IMR-90 (cell line): Measurements from ENCODE around the gene ORM1. TPM values are rescaled to one million over a fixed set of nuclear protein-coding genes. Genes with fewer than 3 reads are reported as not detected.

Source experiments
- ATAC-seq: fragments of 200-7000 bp; cut with Tn5 transposase; 2 replicates; pipeline ENCODE4 v1.9.1; 2020; ENCODE audit warnings: low read depth, mild to moderate bottlenecking, moderate library complexity
- BruUV-seq: library from RNA; stranded (reverse); fragments of 400-500 nt; replicated peaks from 2 replicates; lab custom pipeline; 2021; lab: Mats Ljungman, UMichigan
- CTCF ChIA-PET: fragments of 300-600 bp; formaldehyde crosslinking; extraction: SDS; loops from one replicate; lab custom pipeline; 2021; ENCODE audit warnings: antibody characterized with exemption; lab: Yijun Ruan, JAX
- POLR2A ChIA-PET: fragments of 300-600 bp; sonication (Branson Sonifier 250); formaldehyde crosslinking; loops from one replicate; lab custom pipeline; 2022; ENCODE audit warnings: antibody characterized with exemption; ENCODE audit not compliant: unreplicated experiment; lab: Charles Lee
- DNase-seq: peaks from one replicate; pipeline ENCODE4 v3.0.0; 2013
- H2AFZ ChIP-seq: replicated peaks from 2 replicates; pipeline ENCODE3; 2013; ENCODE audit warnings: low read length, mild to moderate bottlenecking; ENCODE audit not compliant: poor library complexity
- H2AK5ac ChIP-seq: 2 replicates; pipeline ENCODE4 v1.6.1; 2013; ENCODE audit warnings: low read depth, low read length, inconsistent platforms
- H2AK9ac ChIP-seq: replicated peaks from 2 replicates; pipeline ENCODE3; 2013; ENCODE audit warnings: mild to moderate bottlenecking, low read depth, low read length, moderate library complexity; ENCODE audit not compliant: poor library complexity
- H2BK120ac ChIP-seq: 2 replicates; pipeline ENCODE4 v1.6.1; 2013; ENCODE audit warnings: low read depth, low read length, inconsistent platforms
- H2BK15ac ChIP-seq: 3 replicates; pipeline ENCODE4 v1.6.1; 2013; ENCODE audit warnings: low read depth, low read length, inconsistent platforms
- H2BK20ac ChIP-seq: 2 replicates; pipeline ENCODE4 v1.6.1; 2013; ENCODE audit warnings: low read depth, mild to moderate bottlenecking, inconsistent platforms, low read length, moderate library complexity
- H2BK5ac ChIP-seq: 2 replicates; pipeline ENCODE4 v1.6.1; 2013; ENCODE audit warnings: mild to moderate bottlenecking, low read depth, low read length, inconsistent platforms; ENCODE audit not compliant: poor library complexity, severe bottlenecking
- H3K14ac ChIP-seq: replicated peaks from 2 replicates; pipeline ENCODE4 v1.6.1; 2013; ENCODE audit warnings: low read depth, low read length, inconsistent platforms
- H3K18ac ChIP-seq: 2 replicates; pipeline ENCODE4 v1.6.1; 2013; ENCODE audit warnings: low read depth, low read length, control low read depth
- H3K23ac ChIP-seq: 2 replicates; pipeline ENCODE4 v1.6.1; 2013; ENCODE audit warnings: low read depth, low read length, inconsistent platforms
- H3K27ac ChIP-seq: 2 replicates; pipeline ENCODE4 v1.5.1; 2013; ENCODE audit warnings: mild to moderate bottlenecking, control low read depth, low read length; ENCODE audit not compliant: insufficient read depth
- H3K27me3 ChIP-seq: 2 replicates; pipeline ENCODE4 v1.6.1; 2013; ENCODE audit warnings: low read length; ENCODE audit not compliant: control insufficient read depth, insufficient read depth
- H3K36me3 ChIP-seq: 2 replicates; pipeline ENCODE4 v1.6.1; 2013; ENCODE audit warnings: low read length, mixed read lengths; ENCODE audit not compliant: control insufficient read depth, insufficient read depth
- H3K4ac ChIP-seq: 2 replicates; pipeline ENCODE4 v1.6.1; 2013; ENCODE audit warnings: low read depth, low read length, inconsistent platforms
- H3K4me1 ChIP-seq: 2 replicates; pipeline ENCODE4 v1.6.1; 2013; ENCODE audit warnings: low read length, mixed read lengths; ENCODE audit not compliant: control insufficient read depth, insufficient read depth
- H3K4me2 ChIP-seq: 2 replicates; pipeline ENCODE4 v1.6.1; 2013; ENCODE audit warnings: low read depth, mild to moderate bottlenecking, control low read depth, low read length, moderate library complexity
- H3K4me3 ChIP-seq: 2 replicates; pipeline ENCODE4 v1.5.1; 2013; ENCODE audit warnings: low read depth, mild to moderate bottlenecking, control low read depth, low read length, moderate library complexity; ENCODE audit not compliant: insufficient read depth
- H3K56ac ChIP-seq: 2 replicates; pipeline ENCODE4 v1.6.1; 2013; ENCODE audit warnings: low read length, inconsistent platforms; ENCODE audit not compliant: insufficient read depth; ENCODE audit errors: extremely low read depth
- H3K79me1 ChIP-seq, 2 experiments: 2 replicates each; pipeline ENCODE4 v1.6.1; 2013; ENCODE audit warnings: low read length in 2 of 2, inconsistent platforms in 1 of 2, low read depth in 1 of 2
- H3K9ac ChIP-seq: 2 replicates; pipeline ENCODE4 v1.6.1; 2013; ENCODE audit warnings: low read depth, low read length, control low read depth
- H3K9me1 ChIP-seq: 2 replicates; pipeline ENCODE4 v1.6.1; 2013; ENCODE audit warnings: low read length, inconsistent platforms; ENCODE audit not compliant: insufficient read depth
- H3K9me3 ChIP-seq: 2 replicates; pipeline ENCODE4 v1.6.1; 2013; ENCODE audit warnings: low read length; ENCODE audit not compliant: control insufficient read depth, insufficient read depth
- H4K20me1 ChIP-seq: 2 replicates; pipeline ENCODE4 v1.6.1; 2013; ENCODE audit warnings: low read length, inconsistent platforms; ENCODE audit not compliant: insufficient read depth
- H4K5ac ChIP-seq: 2 replicates; pipeline ENCODE4 v1.6.1; 2013; ENCODE audit warnings: mild to moderate bottlenecking, low read depth, low read length, control low read depth
- H4K8ac ChIP-seq, 2 experiments: 2 replicates each; pipeline ENCODE4 v1.6.1; 2013; ENCODE audit warnings: low read depth in 2 of 2, low read length in 2 of 2, control low read depth in 1 of 2, inconsistent platforms in 1 of 2
- H4K91ac ChIP-seq: 2 replicates; pipeline ENCODE4 v1.6.1; 2013; ENCODE audit warnings: low read depth, low read length, inconsistent platforms; ENCODE audit not compliant: insufficient read depth
- BHLHE40 ChIP-seq: fragments of 150-350 bp; IDR thresholded peaks from 2 replicates; pipeline ENCODE4 v1.6.1; 2016; ENCODE audit warnings: mild to moderate bottlenecking, low read depth, low read length
- CEBPB ChIP-seq: IDR thresholded peaks from 2 replicates; pipeline ENCODE4 v1.6.1; 2012; ENCODE audit warnings: low read depth, low read length, improper control_type of control experiment
- CHD1 ChIP-seq: IDR thresholded peaks from 2 replicates; pipeline ENCODE4 v1.6.1; 2012; ENCODE audit warnings: low read depth, low read length, improper control_type of control experiment
- ELK1 ChIP-seq: fragments of 150-350 bp; IDR thresholded peaks from 2 replicates; pipeline ENCODE4 v1.6.1; 2016; ENCODE audit warnings: low read depth, mild to moderate bottlenecking, low read length, moderate library complexity, borderline replicate concordance
- FOS ChIP-seq: fragments of 150-350 bp; IDR thresholded peaks from 2 replicates; pipeline ENCODE4 v1.6.1; 2016; ENCODE audit warnings: low read depth, low read length
- MAFK ChIP-seq: IDR thresholded peaks from 2 replicates; pipeline ENCODE4 v1.6.1; 2012; ENCODE audit warnings: low read depth, low read length, improper control_type of control experiment
- MAZ ChIP-seq: IDR thresholded peaks from 2 replicates; pipeline ENCODE4 v1.6.1; 2012; ENCODE audit warnings: low read depth, mild to moderate bottlenecking, low read length, improper control_type of control experiment, moderate library complexity, borderline replicate concordance
- MXI1 ChIP-seq: IDR thresholded peaks from 2 replicates; pipeline ENCODE4 v1.6.1; 2012; ENCODE audit warnings: low read depth, mild to moderate bottlenecking, low read length, moderate library complexity, borderline replicate concordance
- NFE2L2 ChIP-seq: fragments of 150-350 bp; IDR thresholded peaks from 2 replicates; pipeline ENCODE4 v1.6.1; 2016; ENCODE audit warnings: low read depth, mild to moderate bottlenecking, low read length
- POLR2A ChIP-seq: IDR thresholded peaks from 2 replicates; pipeline ENCODE4 v1.6.1; 2012; ENCODE audit warnings: mild to moderate bottlenecking, low read depth, low read length
- RAD21 ChIP-seq: IDR thresholded peaks from 2 replicates; pipeline ENCODE4 v1.6.1; 2012; ENCODE audit warnings: low read length, improper control_type of control experiment
- RCOR1 ChIP-seq: IDR thresholded peaks from 2 replicates; pipeline ENCODE4 v1.6.1; 2012; ENCODE audit warnings: mild to moderate bottlenecking, low read length, improper control_type of control experiment; ENCODE audit not compliant: insufficient replicate concordance
- RFX5 ChIP-seq: IDR thresholded peaks from 2 replicates; pipeline ENCODE4 v1.8.0; 2012; ENCODE audit warnings: low read depth, mild to moderate bottlenecking, low read length, moderate library complexity
- SMC3 ChIP-seq: fragments of 150-350 bp; IDR thresholded peaks from 2 replicates; pipeline ENCODE4 v1.6.1; 2016; ENCODE audit warnings: low read depth, mild to moderate bottlenecking, antibody characterized with exemption, low read length, moderate library complexity
- WGBS, 2 experiments: methylation state at CpG; one replicate each; pipeline versions ENCODE4 v1.1.5 to v1.1.7; 2013; ENCODE audit warnings: missing lambda C conversion rate in 2 of 2; ENCODE audit not compliant: insufficient read length in 1 of 2; ENCODE audit errors: extremely low coverage in 2 of 2; 5-methylcytosine and 5-hydroxymethylcytosine counted together
- dilution Hi-C: fragments of 300-500 bp; cut with HindIII; formaldehyde crosslinking; loops from one replicate; pipeline ENCODE4 v1.14.3; 2018; ENCODE audit warnings: low sequenced_read_pairs; ENCODE audit not compliant: unreplicated experiment
- in situ Hi-C: fragments of 300-500 bp; cut with MboI; formaldehyde crosslinking; loops from 3 replicates; pipeline ENCODE4 v1.14.3; 2019; ENCODE audit warnings: low sequenced_read_pairs, inconsistent platforms, mixed read lengths
- intact Hi-C: fragments of 100-400 bp; cut with micrococcal nuclease; formaldehyde crosslinking; loops from 2 replicates; pipeline ENCODE4 v1.10.0; 2022
- polyA plus RNA-seq, 3 experiments: library from polyadenylated mRNA; depleted of rRNA; stranded (reverse); fragments of >200 nt; gene quantifications; 2 replicates each; pipeline ENCODE4 v1.2.3, GENCODE V29; 2012; ENCODE audit warnings: low replicate concordance in 1 of 3
- total RNA-seq: library from RNA; depleted of rRNA; stranded (reverse); fragments of >200 nt; gene quantifications from 2 replicates; pipeline ENCODE4 v1.2.3, GENCODE V29; 2012
- TF ChIP-seq, protein P1 (sequence below): conservative IDR thresholded peaks from 2 replicates; pipeline ENCODE4 v1.5.1; 2012; ENCODE audit warnings: mild to moderate bottlenecking, low read depth, low read length, improper control_type of control experiment
- TF ChIP-seq, protein P2 (sequence below): fragments of 150-350 bp; IDR thresholded peaks from 2 replicates; pipeline ENCODE4 v1.6.1; 2017; ENCODE audit warnings: mild to moderate bottlenecking, antibody characterized with exemption, low read length, low read depth

The ORM1 gene
- total and polyA plus RNA-seq, 2 of the 4 experiments (the other 2 are of a cell fraction): 0.18 TPM; not detected in 1

DNA sequence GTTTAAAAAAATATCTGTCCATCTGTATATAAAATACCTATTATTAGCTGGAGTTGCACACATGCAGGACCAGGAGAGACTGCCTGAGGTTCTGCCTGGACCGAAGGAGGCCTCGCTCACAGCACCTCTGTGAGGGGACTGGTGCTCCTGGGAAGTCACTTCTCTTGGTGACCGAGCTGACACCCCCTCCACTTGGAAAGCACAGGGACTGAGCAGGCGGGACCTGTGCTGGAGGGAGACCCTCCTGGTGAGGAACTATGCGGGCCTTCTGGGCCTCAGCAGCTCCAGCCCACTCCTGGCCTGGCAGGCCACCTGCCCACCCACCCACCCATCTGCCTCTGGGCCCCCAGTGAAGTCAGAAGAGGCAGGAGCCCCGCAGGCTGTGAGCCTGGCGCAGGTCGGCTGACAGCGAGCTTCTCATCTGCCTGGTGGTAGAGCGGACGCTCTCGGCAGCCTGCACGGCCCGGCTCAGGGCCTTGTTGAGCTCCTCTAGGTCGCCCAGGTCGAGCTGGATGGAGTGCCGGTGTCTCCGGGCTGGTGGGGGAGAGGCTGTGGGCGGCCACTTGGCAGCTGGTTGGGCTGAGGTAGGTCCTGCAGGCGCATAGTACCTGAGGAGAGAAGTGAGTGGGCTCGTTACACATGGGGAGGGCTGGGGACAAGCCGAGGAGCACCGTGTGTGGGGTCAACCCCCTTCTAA, 13.9 kb downstream of the ORM1 start:
- Histone ChIP-seq H3K9me1 (no peaks in the 10 kb centered on the region; the same call in 1 of the 2 replicates), H4K20me1 (no peaks in the 10 kb centered on the region), H3K18ac (no peak overlapping the region), H2AFZ (no peak overlapping the region), H3K14ac (no peak overlapping the region), H3K4ac (no peak overlapping the region), H3K4me2 (no peak overlapping the region), H3K27ac (no peak overlapping the region), H3K23ac (no peak overlapping the region), H3K36me3 (peaks cover 44% of the 10 kb centered on the region), H2BK20ac (no peak overlapping the region), H3K27me3 (no peaks in the 10 kb centered on the region), H3K9me3 (no peaks in the 10 kb centered on the region), H2BK120ac (no peak overlapping the region), H2BK15ac (no peak overlapping the region), H4K91ac (no peak overlapping the region), H3K79me1 (no peaks in the 10 kb centered on the region), H2AK9ac (no peak overlapping the region), H3K9ac (no peak overlapping the region), H3K56ac (no peak overlapping the region), H2AK5ac (no peak overlapping the region), H2BK5ac (no peak overlapping the region), H4K8ac (no peak overlapping the region), H3K4me1 (no peaks in the 10 kb centered on the region), H3K4me3 (no peak overlapping the region), H4K5ac (no peak overlapping the region)
- no peak for ATAC-seq
- CTCF ChIA-PET: no interaction called here
- in situ Hi-C loops: no loop called here
- dilution Hi-C loops: no loop called here
- DNase-seq: no peak
- no peak for TF ChIP-seq FOS
- no peak for TF ChIP-seq RFX5
- TF ChIP-seq RCOR1: no peak
- TF ChIP-seq, protein P1, sequence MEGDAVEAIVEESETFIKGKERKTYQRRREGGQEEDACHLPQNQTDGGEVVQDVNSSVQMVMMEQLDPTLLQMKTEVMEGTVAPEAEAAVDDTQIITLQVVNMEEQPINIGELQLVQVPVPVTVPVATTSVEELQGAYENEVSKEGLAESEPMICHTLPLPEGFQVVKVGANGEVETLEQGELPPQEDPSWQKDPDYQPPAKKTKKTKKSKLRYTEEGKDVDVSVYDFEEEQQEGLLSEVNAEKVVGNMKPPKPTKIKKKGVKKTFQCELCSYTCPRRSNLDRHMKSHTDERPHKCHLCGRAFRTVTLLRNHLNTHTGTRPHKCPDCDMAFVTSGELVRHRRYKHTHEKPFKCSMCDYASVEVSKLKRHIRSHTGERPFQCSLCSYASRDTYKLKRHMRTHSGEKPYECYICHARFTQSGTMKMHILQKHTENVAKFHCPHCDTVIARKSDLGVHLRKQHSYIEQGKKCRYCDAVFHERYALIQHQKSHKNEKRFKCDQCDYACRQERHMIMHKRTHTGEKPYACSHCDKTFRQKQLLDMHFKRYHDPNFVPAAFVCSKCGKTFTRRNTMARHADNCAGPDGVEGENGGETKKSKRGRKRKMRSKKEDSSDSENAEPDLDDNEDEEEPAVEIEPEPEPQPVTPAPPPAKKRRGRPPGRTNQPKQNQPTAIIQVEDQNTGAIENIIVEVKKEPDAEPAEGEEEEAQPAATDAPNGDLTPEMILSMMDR: no peak
- no peak for TF ChIP-seq MAZ
- TF ChIP-seq MXI1: no peak
- no peak for TF ChIP-seq POLR2A
- TF ChIP-seq, protein P2, sequence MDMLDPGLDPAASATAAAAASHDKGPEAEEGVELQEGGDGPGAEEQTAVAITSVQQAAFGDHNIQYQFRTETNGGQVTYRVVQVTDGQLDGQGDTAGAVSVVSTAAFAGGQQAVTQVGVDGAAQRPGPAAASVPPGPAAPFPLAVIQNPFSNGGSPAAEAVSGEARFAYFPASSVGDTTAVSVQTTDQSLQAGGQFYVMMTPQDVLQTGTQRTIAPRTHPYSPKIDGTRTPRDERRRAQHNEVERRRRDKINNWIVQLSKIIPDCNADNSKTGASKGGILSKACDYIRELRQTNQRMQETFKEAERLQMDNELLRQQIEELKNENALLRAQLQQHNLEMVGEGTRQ: no peak
- TF ChIP-seq CEBPB: no peak
- TF ChIP-seq RAD21: no peak
- no peak for TF ChIP-seq NFE2L2
- TF ChIP-seq CHD1: no peak
- TF ChIP-seq SMC3: no peak
- no peak for TF ChIP-seq ELK1
- TF ChIP-seq BHLHE40: no peak
- no peak for TF ChIP-seq MAFK
- no TSS peak for BruUV-seq
- 96% methylated on average over 7 of the region's 23 CpGs; no CpG with 5 or more reads in 1 of the 2 experiments for WGBS, 2 experiments
- POLR2A ChIA-PET: no interaction called here
- intact Hi-C loops: loop anchor here (10.0 kb wide), 1 partner anchor 168 kb away; the partner anchor contains the start of gene WHRN
